Neuron (in vitro differentiated cells): Measurements from ENCODE around the gene PGPEP1.

Experiments used
- H2AFZ ChIP-seq: one replicate; pipeline ENCODE4 v1.6.1; 2013; ENCODE audit warnings: low read depth, mild to moderate bottlenecking, inconsistent platforms, low read length, moderate library complexity
- H3K27me3 ChIP-seq: one replicate; pipeline ENCODE4 v1.6.1; 2013; ENCODE audit warnings: low read length; ENCODE audit not compliant: insufficient read depth
- H3K36me3 ChIP-seq: one replicate; pipeline ENCODE4 v1.6.1; 2013; ENCODE audit warnings: low read length; ENCODE audit not compliant: insufficient read depth
- H3K4me1 ChIP-seq: one replicate; pipeline ENCODE4 v1.6.1; 2013; ENCODE audit warnings: low read length; ENCODE audit not compliant: insufficient read depth
- H3K4me3 ChIP-seq: 2 replicates; pipeline ENCODE4 v1.5.1; 2013; ENCODE audit warnings: mild to moderate bottlenecking, low read length, moderate library complexity
- H3K9me3 ChIP-seq: one replicate; pipeline ENCODE4 v1.6.1; 2013; ENCODE audit warnings: low read length

Gene PGPEP1

GRCh38 chr19:18329035-18329376, 11.4 kb upstream of the PGPEP1 start:
- Histone ChIP-seq H3K4me1 (peaks cover 7% of the 10 kb centered on the region), H3K4me3 (peak overlapping the region; percentile 43), H3K9me3 (no peaks in the 10 kb centered on the region), H3K27me3 (no peaks in the 10 kb centered on the region), H2AFZ (peak overlapping the region; percentile 66), H3K36me3 (no peaks in the 10 kb centered on the region)

GRCh38 chr19:18330868-18331267, 9.5 kb upstream of the PGPEP1 start:
- Histone ChIP-seq H3K4me3 (no peak overlapping the region), H2AFZ (no peak overlapping the region), H3K4me1 (peaks cover 7% of the 10 kb centered on the region), H3K27me3 (no peaks in the 10 kb centered on the region), H3K9me3 (no peaks in the 10 kb centered on the region), H3K36me3 (no peaks in the 10 kb centered on the region)

GRCh38 chr19:18332917-18333530, 7.4 kb upstream of the PGPEP1 start:
- Histone ChIP-seq H3K36me3 (no peaks in the 10 kb centered on the region), H2AFZ (no peak overlapping the region), H3K4me3 (no peak overlapping the region), H3K9me3 (no peaks in the 10 kb centered on the region), H3K27me3 (no peaks in the 10 kb centered on the region), H3K4me1 (peaks cover 7% of the 10 kb centered on the region)

GRCh38 chr19:18333680-18334079, 6.7 kb upstream of the PGPEP1 start:
- no peaks in the 10 kb centered on the region for H3K9me3 ChIP-seq

GRCh38 chr19:18336121-18336520, 4.3 kb upstream of the PGPEP1 start:
- Histone ChIP-seq H3K4me1 (peaks cover 4% of the 10 kb centered on the region), H3K4me3 (no peak overlapping the region), H3K27me3 (no peaks in the 10 kb centered on the region), H3K36me3 (no peaks in the 10 kb centered on the region), H3K9me3 (no peaks in the 10 kb centered on the region), H2AFZ (no peak overlapping the region)

More at GRCh38 chr19:18333680-18334079, 6.7 kb upstream of the PGPEP1 start:
- H3K36me3 ChIP-seq, result no peaks in the 10 kb centered on the region
- H3K4me3 ChIP-seq, result no peak overlapping the region
- H2AFZ ChIP-seq, result no peak overlapping the region
- H3K27me3 ChIP-seq, result no peaks in the 10 kb centered on the region
- peaks cover 6% of the 10 kb centered on the region for H3K4me1 ChIP-seq

GRCh38 chr19:18338541-18338940, 1.9 kb upstream of the PGPEP1 start:
- Histone ChIP-seq H3K27me3 (no peaks in the 10 kb centered on the region), H3K4me3 (no peak overlapping the region), H3K4me1 (peaks cover 8% of the 10 kb centered on the region), H3K9me3 (no peaks in the 10 kb centered on the region), H2AFZ (no peak overlapping the region), H3K36me3 (no peaks in the 10 kb centered on the region)

- H3K27me3 ChIP-seq, result no peaks in the 10 kb centered on the region
- no peaks in the 10 kb centered on the region for H3K9me3 ChIP-seq
- H3K36me3 ChIP-seq, result no peaks in the 10 kb centered on the region
- H3K4me1 ChIP-seq, result peaks cover 19% of the 10 kb centered on the region
- peak overlapping the region; percentile 61 for H3K4me3 ChIP-seq
- H2AFZ ChIP-seq, result no peak overlapping the region
Observed at GRCh38 chr19:18339723-18340122, 675 bp upstream of the PGPEP1 start.

- H3K4me1 ChIP-seq, result peaks cover 24% of the 10 kb centered on the region
Observed at GRCh38 chr19:18340990-18341868, 831 bp downstream of the PGPEP1 start.

GRCh38 chr19:18342090-18342632, 1.8 kb downstream of the PGPEP1 start:
- no peak overlapping the region for H2AFZ ChIP-seq
- H3K27me3 ChIP-seq, result no peaks in the 10 kb centered on the region

More at GRCh38 chr19:18340990-18341868, 831 bp downstream of the PGPEP1 start:
- H3K36me3 ChIP-seq, result no peaks in the 10 kb centered on the region
- no peaks in the 10 kb centered on the region for H3K27me3 ChIP-seq
- H3K9me3 ChIP-seq, result no peaks in the 10 kb centered on the region
- H2AFZ ChIP-seq, result no peak overlapping the region
- H3K4me3 ChIP-seq, result peak overlapping the region; percentile 61

GRCh38 chr19:18344582-18344950, 4.2 kb downstream of the PGPEP1 start:
- Histone ChIP-seq H2AFZ (no peak overlapping the region), H3K4me3 (no peak overlapping the region)

More at GRCh38 chr19:18342090-18342632, 1.8 kb downstream of the PGPEP1 start:
- Histone ChIP-seq H3K36me3 (no peaks in the 10 kb centered on the region), H3K4me3 (no peak overlapping the region), H3K4me1 (peaks cover 24% of the 10 kb centered on the region), H3K9me3 (no peaks in the 10 kb centered on the region)

GRCh38 chr19:18345296-18345695, 4.9 kb downstream of the PGPEP1 start:
- H3K9me3 ChIP-seq, result no peaks in the 10 kb centered on the region
- no peak overlapping the region for H2AFZ ChIP-seq
- no peaks in the 10 kb centered on the region for H3K36me3 ChIP-seq
- peaks cover 24% of the 10 kb centered on the region for H3K4me1 ChIP-seq
- H3K27me3 ChIP-seq, result no peaks in the 10 kb centered on the region
- no peak overlapping the region for H3K4me3 ChIP-seq

More at GRCh38 chr19:18344582-18344950, 4.2 kb downstream of the PGPEP1 start:
- Histone ChIP-seq H3K4me1 (peaks cover 24% of the 10 kb centered on the region), H3K27me3 (no peaks in the 10 kb centered on the region), H3K9me3 (no peaks in the 10 kb centered on the region), H3K36me3 (no peaks in the 10 kb centered on the region)

- H3K4me1 ChIP-seq, result peaks cover 20% of the 10 kb centered on the region
- H2AFZ ChIP-seq, result no peak overlapping the region
- H3K4me3 ChIP-seq, result no peak overlapping the region
- H3K36me3 ChIP-seq, result no peaks in the 10 kb centered on the region
- no peaks in the 10 kb centered on the region for H3K27me3 ChIP-seq
- no peaks in the 10 kb centered on the region for H3K9me3 ChIP-seq
Observed at GRCh38 chr19:18346091-18346490, 5.7 kb downstream of the PGPEP1 start.

GRCh38 chr19:18348171-18348570, 7.8 kb downstream of the PGPEP1 start:
- peaks cover 16% of the 10 kb centered on the region for H3K4me1 ChIP-seq
- no peaks in the 10 kb centered on the region for H3K9me3 ChIP-seq
- no peaks in the 10 kb centered on the region for H3K36me3 ChIP-seq
- H3K4me3 ChIP-seq, result no peak overlapping the region
- no peak overlapping the region for H2AFZ ChIP-seq
- no peaks in the 10 kb centered on the region for H3K27me3 ChIP-seq
